Activated CD8-positive, alpha-beta memory T cell treated with anti-CD3 and anti-CD28 coated beads, Interleukin-2, amount 50 U/mL, for 4 hours (primary cell): Measurements from ENCODE around the gene NINJ2.
"Not testable (repeated sequence)": the region's sequence is repeated elsewhere in the genome, so short reads cannot be mapped to it uniquely, and the experiment has no call there.

Experiments used
- DNase-seq: peaks from one replicate; pipeline ENCODE4 v3.0.0-alpha.2; 2020

The NINJ2 gene

DNA sequence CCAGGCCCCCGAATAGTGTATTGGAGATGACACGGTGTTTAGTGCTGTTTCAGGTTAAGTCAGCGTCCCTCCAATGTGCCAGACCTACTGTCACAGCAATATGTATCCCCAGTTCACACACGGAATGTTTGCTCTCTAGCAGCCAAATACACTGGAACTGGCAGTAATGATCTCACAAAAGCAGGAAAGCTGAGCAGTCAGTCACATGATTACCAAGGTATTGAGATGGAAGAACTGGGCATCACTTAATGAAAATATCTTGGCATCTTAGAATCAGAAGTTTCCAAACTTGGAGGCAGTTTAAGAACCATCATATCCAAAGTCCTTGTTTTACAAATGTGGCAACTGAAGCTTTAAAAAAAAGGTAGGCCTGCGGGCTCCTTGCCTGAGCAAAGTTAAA is 23.3 kb downstream of the NINJ2 start:
- DNase-seq: no peak

DNA sequence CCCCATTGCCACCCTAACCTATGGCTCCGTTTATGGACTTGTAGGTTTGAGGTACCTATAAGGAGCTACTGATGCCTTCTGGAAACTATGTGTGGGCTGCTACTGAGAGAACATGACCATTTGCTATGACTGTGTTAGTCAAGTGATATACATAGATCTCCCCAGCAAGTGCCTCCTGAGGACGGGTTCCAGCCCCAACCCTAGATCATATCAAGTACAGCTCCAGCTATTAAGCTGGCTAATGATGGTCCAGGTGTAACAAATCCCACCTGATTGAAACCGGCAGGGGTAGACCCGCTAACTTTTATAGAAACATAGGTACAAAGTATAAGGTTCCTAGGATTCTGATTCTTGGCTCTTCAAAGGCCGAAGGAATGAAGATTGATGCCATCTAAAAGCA is 23.7 kb downstream of the NINJ2 start:
- DNase-seq: no peak

DNA sequence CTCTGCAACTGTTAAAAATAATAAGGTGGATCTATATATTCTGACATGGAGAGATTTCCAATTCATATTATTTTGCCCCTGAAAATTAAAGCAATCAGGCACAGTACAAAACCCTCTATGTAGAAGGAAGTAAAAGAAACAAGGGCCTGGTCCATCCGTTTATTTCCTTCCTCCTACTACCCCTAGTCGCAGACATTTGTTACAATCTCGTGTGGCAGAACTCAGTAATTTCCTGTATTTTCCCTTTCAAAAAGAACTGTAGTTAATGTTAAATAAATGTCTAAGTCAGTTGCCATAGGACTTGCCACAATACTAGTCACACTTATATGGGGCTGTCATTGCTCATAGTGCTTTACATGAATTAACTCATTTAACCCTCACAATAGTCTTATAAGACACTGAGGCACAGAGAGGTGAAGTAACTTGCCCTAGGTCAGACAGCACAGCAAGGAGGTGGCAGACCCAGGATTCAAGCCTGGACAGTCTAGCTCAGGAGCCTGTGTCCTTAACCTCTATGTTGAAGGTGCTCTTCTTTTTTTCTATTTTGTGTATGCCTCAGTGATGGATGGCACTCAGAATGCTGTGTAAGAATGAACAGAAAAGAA is 24.2 kb downstream of the NINJ2 start:
- DNase-seq: no peak

DNA sequence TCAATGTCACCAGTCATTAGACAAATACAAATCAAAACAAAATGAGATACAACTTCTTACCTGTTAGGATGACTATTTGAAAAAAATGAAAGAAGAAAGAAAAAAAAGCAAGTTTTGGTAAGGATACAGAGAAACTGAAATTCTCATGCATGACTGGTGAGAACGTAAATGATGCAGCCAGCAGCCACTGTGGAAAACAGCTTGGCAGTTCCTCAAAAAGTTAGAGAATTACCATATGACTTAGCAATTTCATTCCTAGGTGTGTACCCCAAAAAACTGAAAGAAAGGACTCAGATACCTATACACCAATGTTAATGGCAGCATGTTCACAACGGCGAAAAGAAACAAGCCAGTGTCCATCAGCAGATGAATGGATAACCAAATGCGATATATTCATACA is 26.6 kb downstream of the NINJ2 start:
- no peak for DNase-seq

DNA sequence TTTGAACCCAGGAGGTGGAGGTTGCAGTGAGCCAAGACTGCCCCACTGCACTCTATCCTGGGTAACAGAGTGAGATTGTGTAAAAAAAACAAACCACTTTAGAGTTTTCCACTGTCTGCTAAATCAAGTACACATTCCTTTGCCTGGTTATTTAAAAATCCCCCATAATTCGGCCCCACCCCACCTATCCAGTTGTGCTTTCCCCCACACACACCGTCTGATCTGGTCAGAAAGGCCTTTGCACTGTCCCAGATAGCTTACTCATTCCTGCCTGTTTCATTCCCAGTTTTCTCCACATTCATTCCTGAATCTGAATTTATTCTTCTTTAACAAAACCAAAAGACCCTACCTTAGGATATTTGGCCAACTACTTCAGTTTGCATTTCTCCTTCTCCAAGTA is 29.5 kb downstream of the NINJ2 start:
- no peak for DNase-seq

DNA sequence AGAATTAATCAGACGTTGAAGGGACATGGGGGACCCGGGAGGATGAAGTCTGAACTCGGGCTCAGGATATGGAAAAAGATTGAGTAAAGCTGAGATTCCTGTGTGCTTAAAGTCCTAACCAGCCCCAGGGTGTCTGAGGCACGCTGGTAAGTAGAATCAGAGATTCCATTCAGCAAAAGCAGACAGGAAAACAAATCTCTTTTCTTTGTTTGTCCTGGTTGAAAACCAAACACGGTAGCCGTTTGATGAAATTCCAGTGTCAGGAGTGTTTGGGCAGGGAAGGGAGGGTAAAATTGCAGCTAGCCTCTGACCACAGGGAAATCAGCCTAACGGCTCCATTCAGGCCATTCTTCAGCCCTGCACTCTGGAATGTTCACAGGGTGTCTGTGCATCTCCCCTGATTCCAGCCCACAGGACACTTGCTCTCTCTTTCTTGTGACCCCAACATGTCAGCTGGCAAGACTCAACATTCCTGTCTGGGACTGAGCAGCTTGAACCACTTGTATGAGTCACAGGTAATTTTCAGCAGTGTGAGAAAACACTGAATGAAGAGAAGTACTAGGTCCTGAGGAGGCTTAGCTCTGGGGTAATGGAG is 31.0 kb downstream of the NINJ2 start:
- DNase-seq: no peak

DNA sequence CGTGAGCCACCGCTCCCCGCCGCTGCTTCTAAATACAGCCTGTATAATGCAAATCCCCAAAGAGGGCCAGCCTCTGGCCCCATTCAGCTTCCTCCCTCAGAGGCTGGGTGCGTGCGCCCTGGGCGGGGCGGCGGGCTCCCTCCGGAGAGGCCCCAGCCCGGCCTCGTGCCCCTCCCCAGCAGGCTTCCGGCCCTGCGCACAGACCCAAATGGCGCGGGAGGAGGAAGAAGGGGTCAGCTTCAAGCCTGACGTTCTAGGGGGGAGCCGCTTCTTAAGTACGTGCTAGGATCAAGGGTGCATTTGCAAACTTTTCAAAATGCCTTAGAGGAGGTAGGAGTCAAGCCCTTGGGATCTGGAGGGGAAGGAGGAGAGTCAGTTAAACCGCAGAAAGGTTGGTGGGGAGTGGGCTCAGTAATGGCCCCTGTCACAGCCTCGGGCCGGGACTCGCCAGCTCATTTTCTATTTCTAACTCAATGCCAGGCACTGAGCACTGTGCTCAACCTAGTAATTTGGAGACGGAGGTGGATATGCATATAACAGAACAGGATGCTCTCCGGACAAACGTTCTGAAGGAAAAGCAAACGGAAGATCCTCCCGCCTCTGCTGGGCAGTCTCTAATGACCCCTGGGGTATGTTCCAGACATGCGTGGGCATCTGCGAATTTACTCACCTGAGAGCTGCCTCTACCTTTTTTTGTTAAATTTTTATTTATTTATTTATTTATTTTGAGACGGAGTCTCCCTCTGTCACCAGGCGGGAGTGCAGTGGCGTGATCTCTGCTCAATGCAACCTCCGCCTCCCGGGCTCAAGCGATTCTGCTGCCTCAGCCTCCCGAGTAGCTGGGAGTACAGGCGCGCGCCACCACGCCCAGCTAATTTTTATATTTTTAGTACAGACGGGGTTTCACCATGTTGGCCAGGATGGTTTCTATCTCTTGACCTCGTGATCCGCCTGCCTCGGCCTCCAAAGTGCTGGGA is 32.3 kb downstream of the NINJ2 start:
- DNase-seq: peak; percentile 58

DNA sequence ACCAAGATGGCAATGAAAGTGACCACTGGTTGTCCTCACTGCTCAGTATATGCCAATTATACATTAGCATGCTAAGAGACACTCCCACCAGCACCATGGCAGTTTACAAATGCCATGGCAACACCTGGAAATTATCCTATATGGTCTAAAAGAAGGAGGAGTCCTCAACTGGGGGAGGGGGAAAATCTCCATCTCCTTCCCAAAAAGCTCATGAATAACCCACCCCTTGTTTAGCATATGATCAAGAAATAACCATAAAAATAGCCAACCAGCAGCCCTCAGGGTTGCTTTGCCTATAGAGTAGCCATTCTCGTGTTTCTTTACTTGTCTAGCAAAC is 34.5 kb downstream of the NINJ2 start:
- not testable (repeated sequence) for DNase-seq

DNA sequence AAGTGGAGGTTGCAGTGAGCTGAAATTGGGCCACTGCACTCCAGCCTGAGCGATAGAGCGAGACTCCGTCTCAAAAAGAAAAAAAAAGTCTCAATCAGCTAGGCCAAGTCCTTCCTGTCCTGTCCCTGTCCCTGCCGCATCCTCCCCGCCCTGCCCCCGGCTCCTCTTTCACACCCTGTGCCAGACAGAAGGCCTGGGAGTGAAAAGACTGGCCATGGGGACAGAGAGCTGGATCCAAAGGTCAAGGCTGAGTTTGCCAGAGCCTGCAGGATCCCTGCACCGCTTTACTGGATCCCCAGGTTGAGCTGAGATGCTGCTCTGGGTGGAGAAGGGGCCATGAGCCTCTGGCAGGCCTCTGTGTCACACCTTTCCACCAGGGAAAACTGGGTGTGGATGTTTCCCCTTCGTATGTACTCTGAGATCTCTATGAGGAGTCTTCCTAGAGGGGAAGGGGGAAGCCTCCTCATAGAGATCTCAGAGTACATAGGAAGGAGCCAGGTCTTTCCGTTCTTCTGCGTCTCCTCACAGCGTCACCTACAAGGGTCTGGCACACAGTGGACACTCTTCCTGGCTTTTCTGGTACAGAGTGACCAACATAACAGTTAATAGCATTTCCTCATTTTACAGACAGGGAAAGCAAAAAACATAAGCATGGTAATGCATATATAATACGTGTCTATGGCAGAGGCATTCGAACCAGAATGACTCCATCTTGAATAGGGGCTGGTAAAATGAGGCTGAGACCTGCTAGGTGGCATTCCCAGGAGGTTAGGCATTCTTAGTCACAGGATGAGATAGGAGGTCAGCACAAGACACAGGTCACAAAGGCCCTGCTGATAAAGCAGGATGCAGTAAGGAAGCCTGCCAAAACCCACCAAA is 35.1 kb downstream of the NINJ2 start:
- DNase-seq: no peak

DNA sequence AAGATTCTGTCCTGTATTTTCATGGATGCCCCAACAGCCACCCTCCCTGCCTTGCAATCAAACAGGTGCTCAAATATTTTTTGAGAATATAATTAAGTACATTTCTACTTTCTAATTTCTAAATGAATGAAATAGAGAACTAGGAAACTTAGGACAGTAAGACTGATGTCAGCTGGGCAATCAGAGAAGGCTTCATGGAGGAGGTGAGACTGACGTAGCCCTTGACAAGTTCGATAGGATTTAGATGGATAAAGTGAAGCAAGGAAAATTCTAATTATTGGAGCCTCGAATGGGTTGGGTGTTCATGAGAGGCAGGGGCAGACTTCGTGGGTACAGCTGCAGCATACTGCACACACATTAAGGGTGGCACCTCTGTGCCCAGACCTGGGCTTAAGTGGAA is 36.0 kb downstream of the NINJ2 start:
- DNase-seq: no peak

DNA sequence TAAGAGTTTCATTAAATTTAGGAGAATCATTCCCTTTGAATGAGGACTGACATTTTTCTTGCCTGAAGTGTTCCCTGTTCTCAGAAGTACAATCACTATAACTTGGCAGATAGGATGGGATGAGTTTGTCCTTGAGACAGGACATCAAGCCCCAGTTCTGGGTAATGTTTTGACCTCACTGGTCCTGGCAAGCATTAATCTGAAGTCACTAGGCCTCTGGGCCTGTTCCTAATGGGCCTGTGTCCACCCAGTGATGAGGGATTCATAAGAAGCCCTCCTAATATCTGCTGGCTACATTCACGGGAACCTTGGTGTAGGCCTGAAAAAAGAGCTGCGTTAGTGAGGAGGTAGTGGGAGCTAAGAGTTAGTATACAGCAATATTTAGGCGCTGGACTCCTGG is 37.2 kb downstream of the NINJ2 start:
- no peak for DNase-seq

DNA sequence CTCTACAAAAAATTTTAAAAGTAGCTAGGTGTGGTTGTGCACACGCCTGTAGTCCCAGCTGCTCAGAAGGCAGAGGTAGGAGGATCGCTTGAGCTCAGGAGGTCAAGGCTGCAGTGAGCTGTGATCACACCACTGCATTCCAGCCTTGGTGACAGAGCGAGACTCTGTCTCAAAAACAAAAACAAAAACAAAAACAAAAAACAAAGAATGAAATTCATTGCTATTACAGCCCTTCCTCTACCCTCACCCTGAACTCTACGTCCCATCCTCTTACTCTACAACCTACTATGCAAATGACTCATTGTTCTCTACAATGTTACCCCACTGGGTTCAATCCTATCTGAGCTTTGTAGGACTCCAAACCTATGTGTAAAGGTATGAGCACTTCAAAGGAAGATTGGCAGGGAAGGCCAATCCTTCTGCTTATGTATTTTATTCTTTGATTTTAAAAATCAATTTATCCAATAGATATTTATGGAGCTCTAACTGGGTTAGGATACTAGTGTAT is 39.3 kb downstream of the NINJ2 start:
- no peak for DNase-seq

DNA sequence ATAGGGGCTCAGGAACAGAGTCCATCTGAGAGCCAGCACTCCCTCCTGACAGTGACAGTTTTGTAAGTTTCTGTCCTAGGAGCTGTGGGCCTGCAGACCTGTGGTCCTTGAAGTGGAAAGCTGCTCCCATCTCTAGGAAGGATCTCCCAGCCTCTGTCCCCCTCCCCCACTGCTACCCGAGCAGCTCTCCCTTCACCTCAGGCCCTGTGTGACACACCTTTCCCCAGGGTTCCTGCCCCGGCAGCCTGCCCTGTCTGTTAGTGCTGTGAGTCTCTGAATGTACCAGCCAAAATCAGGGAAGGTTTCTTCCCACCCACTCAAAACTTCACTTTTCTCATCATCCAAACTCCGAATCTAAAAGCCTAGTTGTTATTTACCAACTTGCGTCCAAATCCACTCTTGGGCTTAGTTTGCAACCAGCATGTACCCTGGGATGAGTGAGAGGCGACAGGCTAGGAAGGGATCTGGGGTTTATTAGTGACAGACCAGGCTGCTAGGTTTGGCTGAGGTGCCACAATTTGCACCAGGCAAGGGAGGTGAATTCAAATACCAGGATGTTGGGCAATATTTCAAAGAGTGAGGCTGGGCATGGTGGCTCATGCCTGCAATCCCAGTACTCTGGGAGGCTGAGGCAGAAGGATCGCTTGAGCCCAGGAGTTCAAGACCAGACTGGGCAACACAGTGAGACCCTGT is 39.9 kb downstream of the NINJ2 start:
- no peak for DNase-seq

DNA sequence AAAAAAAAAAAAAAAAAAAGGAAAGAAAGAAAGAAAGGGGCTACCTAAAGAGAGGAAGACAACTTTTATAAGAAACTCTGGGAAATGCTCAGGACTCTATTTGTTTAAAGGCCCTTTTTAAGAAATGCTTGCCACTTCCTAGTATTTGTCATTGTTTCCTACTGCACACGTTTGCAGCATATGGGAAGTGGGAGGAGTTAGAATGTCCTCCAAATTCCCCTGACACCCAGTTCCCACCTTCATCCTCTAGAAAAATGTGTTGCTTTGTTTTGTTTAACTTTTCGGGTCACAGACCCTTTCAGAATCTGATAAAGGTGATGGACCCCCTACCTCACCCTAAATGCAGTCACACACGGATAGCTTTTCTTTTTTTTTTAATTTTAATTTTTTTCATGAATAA is 40.8 kb downstream of the NINJ2 start:
- DNase-seq: no peak

DNA sequence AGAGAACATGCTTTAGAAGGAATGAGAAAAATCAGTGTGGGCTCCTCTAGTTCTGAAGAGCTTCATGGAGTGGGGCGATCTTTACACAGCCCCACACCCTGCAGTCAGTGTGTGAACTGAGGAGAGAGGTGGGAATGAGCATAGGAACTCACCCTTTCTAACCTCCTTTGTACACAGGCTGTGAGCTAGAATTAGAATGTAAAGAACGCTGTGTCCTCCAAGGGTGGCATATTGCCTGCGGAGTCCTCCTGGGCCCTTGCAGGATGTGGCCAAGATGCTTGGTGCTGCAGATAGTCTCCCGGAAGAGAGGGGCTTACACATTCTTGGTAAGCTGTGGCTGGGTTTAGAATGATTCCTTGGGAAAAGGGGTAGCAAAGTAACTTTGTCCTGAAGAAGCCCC is 43.9 kb downstream of the NINJ2 start:
- DNase-seq: no peak

DNA sequence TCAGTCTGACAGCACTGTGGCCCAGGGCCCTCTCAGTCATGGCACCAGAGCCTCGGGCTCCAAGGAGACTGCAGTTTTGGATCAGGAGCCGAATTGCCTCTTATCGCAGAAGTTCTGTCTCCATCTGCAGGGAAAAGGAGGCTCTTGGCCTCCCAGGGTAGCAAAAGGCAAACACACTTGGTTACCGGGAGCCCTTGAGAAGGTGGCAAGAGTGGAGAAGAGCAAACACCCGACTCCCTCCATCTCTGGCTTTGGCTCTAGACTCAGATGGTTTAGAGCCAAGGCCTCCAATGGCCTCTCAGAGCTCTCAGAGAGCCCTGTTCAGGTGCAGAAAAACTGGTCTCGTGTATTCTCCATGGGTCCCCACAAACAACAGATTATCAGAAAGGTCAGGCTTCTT is 44.6 kb downstream of the NINJ2 start:
- DNase-seq: no peak

DNA sequence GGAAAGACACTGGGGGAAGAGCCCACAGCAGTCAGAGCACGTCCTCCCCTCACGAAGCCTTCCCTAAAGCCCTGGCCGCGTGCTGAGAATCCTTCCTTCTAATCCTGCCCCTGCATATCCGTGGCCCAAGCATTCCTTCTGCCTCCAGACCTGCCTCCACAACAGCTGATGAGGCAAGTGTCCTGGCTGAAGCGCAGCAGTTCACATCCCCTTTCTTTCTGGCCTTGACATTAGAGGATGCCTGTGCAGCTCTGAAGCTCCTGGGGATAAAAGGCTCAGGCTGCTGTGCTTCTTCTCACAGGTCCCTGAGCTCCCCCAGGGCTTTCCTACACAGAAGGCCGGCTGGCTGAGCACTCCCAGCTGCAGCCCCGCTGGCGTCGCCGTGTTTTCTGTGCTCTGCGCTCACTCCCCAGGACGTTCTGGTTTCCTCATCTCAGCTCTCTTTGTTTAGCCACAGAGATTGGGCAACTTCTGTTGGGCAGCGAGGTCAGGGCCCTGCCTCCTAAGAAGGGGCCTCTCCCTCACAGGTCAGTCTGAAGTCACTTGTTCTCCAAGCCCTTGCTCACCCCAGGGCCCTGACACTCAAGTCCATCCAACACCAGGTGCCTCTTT is 45.8 kb downstream of the NINJ2 start:
- no peak for DNase-seq

DNA sequence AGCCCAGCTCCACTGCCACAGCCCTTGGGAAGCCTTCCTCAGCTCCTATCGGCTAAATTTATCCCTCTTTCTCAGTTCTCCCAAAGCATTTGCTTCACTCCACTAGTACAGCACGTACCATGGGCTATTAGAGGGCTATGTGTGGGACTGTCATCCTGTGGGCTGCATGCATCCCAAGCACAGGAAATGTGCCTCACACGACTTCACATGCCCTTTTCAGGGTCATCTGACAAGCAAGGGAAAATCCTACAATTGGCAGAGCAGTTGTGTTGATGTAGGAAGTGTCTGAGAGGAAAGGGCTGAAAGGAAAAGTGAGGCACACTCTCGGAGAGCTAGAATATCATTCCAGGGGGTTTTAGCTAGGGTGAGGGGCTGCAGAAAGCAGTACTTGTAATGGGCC is 47.6 kb downstream of the NINJ2 start:
- DNase-seq: no peak

DNA sequence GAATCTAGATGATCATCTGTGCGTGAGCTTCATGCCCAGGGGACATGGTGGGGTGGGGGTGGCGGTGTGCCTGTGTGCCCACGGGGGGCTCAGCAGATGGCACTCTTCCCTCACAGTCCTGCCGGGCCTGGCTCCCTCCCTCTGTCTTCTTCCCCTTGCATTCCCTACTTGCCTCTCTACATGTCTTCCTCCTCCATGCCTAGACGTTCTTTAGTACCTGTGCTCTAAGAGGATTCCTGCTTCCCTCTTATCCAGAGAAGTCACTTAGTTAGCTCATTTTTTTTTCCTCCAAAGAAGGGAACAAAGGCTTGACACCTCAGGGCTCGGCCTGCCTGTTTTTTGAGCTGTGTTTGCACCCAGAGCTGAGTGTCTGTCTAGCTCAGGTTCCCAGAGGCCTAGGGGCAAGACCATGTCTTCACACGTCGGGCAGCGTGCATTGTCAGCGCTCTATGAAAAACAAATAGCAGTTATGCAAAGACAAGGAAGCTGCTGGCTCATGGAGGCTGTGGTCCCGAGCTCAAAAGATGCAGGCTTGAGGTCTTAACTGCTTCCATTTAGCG is 48.8 kb downstream of the NINJ2 start:
- peak; percentile 39 for DNase-seq

DNA sequence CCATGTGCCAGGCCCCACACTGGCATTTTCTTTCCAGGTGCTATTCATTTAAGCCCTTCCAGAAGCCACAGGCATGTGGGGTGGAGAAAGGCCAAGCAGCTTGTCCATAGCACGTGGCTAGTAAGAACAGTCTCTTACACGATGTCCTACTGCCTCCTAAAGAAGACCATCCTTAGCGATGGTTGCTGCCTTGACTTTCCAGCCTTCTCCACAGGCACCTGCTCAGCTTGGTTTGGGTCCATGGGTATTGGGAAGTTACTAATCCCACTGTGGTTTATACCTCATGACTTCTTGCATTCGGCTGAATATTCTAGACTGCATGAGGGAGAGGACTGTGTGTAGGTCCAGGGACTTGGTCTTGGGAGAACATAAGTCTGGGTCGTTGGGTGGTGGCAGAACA is 49.2 kb downstream of the NINJ2 start:
- no peak for DNase-seq

DNA sequence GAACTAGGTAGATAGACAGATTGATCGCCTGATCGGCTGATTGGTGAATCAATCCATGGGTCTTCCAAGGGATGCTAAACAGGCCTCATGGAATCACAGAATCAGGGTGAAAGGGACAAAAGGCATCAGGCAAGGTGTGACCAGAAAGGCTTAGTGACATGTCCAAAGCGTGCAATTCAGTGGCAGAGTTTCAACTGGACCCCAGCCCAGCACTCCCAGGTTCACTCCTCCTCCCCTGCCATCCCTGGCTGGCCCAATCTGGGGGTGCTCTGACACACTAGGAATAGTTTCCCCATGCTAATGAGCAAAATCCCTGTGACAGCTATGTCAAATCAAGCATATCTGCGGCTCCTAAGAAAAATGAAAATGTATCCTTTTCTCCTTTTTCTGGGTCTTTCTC is 50.4 kb downstream of the NINJ2 start:
- no peak for DNase-seq

DNA sequence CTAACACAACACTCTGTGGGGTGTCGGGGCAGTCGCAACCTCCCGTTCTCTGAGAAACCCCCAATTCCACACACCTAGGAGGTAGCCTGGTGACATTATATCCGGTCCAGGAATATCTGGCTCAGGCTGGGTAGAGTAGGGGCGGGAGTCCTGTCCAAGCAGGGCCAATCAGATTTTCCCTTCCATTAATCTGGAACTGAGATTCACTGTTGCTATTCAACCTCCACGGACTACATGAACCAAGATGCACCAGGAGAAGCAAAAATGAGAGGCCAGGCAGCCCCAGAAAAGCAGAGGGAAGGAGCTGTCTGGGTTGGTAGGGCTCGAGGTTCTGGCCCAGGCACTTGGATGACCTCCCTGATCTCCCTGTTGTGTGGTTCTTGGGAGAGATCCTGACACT is 51.0 kb downstream of the NINJ2 start:
- no peak for DNase-seq
